Measurements from ENCODE around the gene CHCHD2. TPM values are rescaled to one million over a fixed set of nuclear protein-coding genes. Genes with fewer than 3 reads are reported as not detected.
"Not testable (repeated sequence)": the region's sequence is repeated elsewhere in the genome, so short reads cannot be mapped to it uniquely, and the experiment has no call there.

CHCHD2 gene
- total RNA-seq, 2 donors from 2014 or later: 44.7 to 88.8 TPM

DNA sequence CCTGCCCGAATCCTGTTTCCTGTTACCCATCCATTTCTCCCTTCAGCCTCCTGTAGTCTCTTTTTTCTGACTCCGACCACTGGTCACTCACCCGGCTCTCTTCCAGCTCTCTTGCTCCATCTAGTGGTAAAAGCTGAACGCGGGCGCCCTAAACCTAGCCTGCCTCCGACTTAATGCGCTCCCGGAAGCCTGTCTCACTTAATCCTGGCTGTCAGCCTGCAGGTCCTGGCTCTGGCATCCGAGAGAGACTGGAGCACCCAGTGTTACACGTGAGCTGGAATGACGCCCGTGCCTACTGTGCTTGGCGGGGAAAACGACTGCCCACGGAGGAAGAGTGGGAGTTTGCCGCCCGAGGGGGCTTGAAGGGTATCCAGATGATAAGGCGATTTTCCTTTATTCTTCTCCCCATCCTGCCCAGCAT lies 31.9 kb downstream of the CHCHD2 start:
- TF ChIP-seq, protein P1, sequence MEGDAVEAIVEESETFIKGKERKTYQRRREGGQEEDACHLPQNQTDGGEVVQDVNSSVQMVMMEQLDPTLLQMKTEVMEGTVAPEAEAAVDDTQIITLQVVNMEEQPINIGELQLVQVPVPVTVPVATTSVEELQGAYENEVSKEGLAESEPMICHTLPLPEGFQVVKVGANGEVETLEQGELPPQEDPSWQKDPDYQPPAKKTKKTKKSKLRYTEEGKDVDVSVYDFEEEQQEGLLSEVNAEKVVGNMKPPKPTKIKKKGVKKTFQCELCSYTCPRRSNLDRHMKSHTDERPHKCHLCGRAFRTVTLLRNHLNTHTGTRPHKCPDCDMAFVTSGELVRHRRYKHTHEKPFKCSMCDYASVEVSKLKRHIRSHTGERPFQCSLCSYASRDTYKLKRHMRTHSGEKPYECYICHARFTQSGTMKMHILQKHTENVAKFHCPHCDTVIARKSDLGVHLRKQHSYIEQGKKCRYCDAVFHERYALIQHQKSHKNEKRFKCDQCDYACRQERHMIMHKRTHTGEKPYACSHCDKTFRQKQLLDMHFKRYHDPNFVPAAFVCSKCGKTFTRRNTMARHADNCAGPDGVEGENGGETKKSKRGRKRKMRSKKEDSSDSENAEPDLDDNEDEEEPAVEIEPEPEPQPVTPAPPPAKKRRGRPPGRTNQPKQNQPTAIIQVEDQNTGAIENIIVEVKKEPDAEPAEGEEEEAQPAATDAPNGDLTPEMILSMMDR (conservative IDR thresholded peaks at IDR 0.05): peak; percentile 96
- peaks cover 38% of the 10 kb centered on the region for H3K36me3 ChIP-seq (ENCODE audit: control insufficient read depth, insufficient read depth, low read length)
- no peak overlapping the region for H3K27ac ChIP-seq (ENCODE audit: low read depth, low read length)
- Mint-ChIP-seq H3K27ac (peak overlapping the region; percentile 87), H3K36me3 (ENCODE audit: low read depth) (peaks cover 45% of the 10 kb centered on the region), H3K4me3 (no peak overlapping the region), H3K27me3 (ENCODE audit: insufficient read depth) (no peaks in the 10 kb centered on the region), H3K4me1 (peaks cover 2% of the 10 kb centered on the region), H3K9me3 (no peaks in the 10 kb centered on the region)
- no peaks in the 10 kb centered on the region for H3K4me1 ChIP-seq (ENCODE audit: control insufficient read depth, insufficient read depth, low read length)
- no peaks in the 10 kb centered on the region for H3K9me3 ChIP-seq (ENCODE audit: control insufficient read depth, low read length)
- no peaks in the 10 kb centered on the region for H3K27me3 ChIP-seq (ENCODE audit: control insufficient read depth, insufficient read depth, low read length, poor library complexity, severe bottlenecking)
- no peak overlapping the region for H3K4me3 ChIP-seq (ENCODE audit: low read length)
- DNase-seq: peak; percentile 96
- WGBS, 2 experiments (ENCODE audit: insufficient coverage in 1 of 2, insufficient read length in 1 of 2): 35 to 41% methylated on average over 9 to 19 of the region's 19 CpGs
- no peak overlapping the region for H3K9ac ChIP-seq (ENCODE audit: extremely low read depth, low read length, poor library complexity, severe bottlenecking)

DNA sequence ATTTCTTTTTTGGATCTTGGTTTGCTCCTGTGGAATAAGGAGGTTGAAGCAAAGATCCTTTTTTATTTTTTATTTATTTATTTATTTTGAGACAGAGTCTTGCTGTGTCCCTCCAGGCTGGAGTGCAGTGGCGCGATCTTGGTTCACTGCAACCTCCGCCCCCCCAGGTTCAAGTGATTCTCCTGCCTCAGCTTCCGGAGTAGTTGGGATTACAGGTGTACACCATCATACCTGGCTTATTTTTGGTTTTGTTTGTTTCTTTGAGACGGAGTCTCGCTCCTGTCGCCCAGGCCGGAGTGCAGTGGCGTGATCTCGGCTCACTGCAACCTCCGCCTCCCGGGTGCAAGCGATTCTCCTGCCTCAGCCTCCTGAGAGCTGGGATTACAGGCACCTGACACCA lies 39.9 kb downstream of the CHCHD2 start:
- not testable (repeated sequence) for H3K27me3 ChIP-seq (ENCODE audit: control insufficient read depth, insufficient read depth, low read length, poor library complexity, severe bottlenecking); H3K9ac ChIP-seq (ENCODE audit: extremely low read depth, low read length, poor library complexity, severe bottlenecking); H3K27ac ChIP-seq (ENCODE audit: low read depth, low read length); H3K4me3 ChIP-seq (ENCODE audit: low read length); H3K4me1 Mint-ChIP-seq; DNase-seq; H3K27ac Mint-ChIP-seq; H3K9me3 Mint-ChIP-seq; H3K27me3 Mint-ChIP-seq (ENCODE audit: insufficient read depth); H3K9me3 ChIP-seq (ENCODE audit: control insufficient read depth, low read length); H3K4me1 ChIP-seq (ENCODE audit: control insufficient read depth, insufficient read depth, low read length); H3K4me3 Mint-ChIP-seq
- peaks cover 50% of the 10 kb centered on the region for H3K36me3 ChIP-seq (ENCODE audit: control insufficient read depth, insufficient read depth, low read length)
- WGBS, 2 experiments (ENCODE audit: insufficient coverage in 1 of 2, insufficient read length in 1 of 2): 95 to 97% methylated on average over 12 to 13 of the region's 13 CpGs
- peaks cover 45% of the 10 kb centered on the region for H3K36me3 Mint-ChIP-seq (ENCODE audit: low read depth)

DNA sequence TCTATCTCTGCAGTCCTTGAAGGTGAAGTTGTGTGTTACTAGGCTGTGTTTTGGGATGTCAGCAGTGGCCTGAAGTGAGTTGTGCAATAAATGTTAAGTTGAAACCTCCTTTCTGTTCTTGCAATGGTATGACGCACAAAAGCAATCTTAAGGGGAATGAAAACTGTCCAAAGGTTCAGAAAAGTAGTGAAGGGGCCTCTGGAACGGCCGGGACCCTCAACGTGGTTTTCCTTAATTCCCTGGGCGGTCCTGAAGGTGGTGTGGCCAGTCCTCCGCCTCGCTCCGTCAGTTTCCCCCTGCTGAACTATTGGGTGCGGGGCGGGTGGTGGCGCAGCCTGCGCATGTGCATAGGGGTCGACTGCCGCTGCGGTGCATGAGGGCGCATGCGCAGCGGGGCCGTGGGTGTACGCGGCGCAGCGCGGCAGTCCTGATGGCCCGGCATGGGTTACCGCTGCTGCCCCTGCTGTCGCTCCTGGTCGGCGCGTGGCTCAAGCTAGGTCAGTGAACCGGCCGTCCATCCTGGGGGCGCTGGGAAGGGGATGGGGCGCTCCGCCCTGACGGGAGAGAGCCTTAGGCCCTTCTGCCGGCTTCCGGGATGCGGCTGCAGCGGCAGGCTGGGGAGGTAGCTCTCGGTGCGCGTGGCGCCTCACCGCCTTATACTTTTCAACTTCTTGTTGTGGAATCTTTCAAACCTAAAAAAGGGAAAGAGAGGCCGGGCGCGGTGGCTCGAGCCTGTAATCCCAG lies 42.2 kb downstream of the CHCHD2 start, which contains the start of gene SUMF2:
Gene SUMF2, plus strand, starts transcription at position 405 of the 744 bp plus-strand sequence. Its CDS starts 26 bp downstream, at position 431.
- no peaks in the 10 kb centered on the region for H3K9me3 Mint-ChIP-seq
- Histone ChIP-seq H3K27me3 (ENCODE audit: control insufficient read depth, insufficient read depth, low read length, poor library complexity, severe bottlenecking) (no peaks in the 10 kb centered on the region), H3K4me3 (ENCODE audit: low read length) (peak within 1 kb of the TSS; percentile 89), H3K9ac (ENCODE audit: extremely low read depth, low read length, poor library complexity, severe bottlenecking) (peak within 1 kb of the TSS; percentile 83), H3K36me3 (ENCODE audit: control insufficient read depth, insufficient read depth, low read length) (peaks cover 57% of the 10 kb centered on the region), H3K4me1 (ENCODE audit: control insufficient read depth, insufficient read depth, low read length) (peaks cover 3% of the 10 kb centered on the region), H3K9me3 (ENCODE audit: control insufficient read depth, low read length) (no peaks in the 10 kb centered on the region), H3K27ac (ENCODE audit: low read depth, low read length) (peak within 1 kb of the TSS; percentile 87)
- H3K27me3 Mint-ChIP-seq (ENCODE audit: insufficient read depth): no peaks in the 10 kb centered on the region
- H3K4me3 Mint-ChIP-seq: peak within 1 kb of the TSS; percentile 93
- TF ChIP-seq, protein P1 (conservative IDR thresholded peaks at IDR 0.05): peak; percentile 40
- DNase-seq: peak; percentile 96
- peaks cover 3% of the 10 kb centered on the region for H3K4me1 Mint-ChIP-seq
- peak within 1 kb of the TSS; percentile 87 for H3K27ac Mint-ChIP-seq
- peaks cover 56% of the 10 kb centered on the region for H3K36me3 Mint-ChIP-seq (ENCODE audit: low read depth)
- 1% methylated on average over 49 of the region's 49 CpGs; no CpG with 5 or more reads in 1 of the 2 experiments for WGBS, 2 experiments (ENCODE audit: insufficient coverage in 1 of 2, insufficient read length in 1 of 2)

Data from endodermal cell (in vitro differentiated cells).